Measurements from ENCODE around the gene HS2ST1.

DNA sequence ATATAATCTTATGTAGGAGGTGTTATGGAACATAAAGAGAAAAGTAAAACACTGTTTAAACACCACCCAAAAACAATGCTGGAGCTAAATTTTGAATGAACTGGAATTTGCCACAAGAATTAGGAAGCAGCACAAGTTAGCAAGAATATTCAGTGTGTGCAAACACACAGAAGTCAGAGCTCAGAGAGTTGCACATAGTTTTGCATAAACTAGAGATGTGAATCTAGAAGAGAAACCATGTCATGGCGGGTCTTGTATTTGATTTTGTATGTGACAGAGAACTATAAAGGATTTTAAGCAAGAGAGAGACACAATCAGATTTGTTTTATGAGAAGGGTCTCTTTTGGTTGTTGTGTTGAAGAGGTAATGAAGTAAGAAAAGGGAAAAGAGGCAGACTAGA is 38.7 kb upstream of the HS2ST1 start:
- TF ChIP-seq, protein P1, sequence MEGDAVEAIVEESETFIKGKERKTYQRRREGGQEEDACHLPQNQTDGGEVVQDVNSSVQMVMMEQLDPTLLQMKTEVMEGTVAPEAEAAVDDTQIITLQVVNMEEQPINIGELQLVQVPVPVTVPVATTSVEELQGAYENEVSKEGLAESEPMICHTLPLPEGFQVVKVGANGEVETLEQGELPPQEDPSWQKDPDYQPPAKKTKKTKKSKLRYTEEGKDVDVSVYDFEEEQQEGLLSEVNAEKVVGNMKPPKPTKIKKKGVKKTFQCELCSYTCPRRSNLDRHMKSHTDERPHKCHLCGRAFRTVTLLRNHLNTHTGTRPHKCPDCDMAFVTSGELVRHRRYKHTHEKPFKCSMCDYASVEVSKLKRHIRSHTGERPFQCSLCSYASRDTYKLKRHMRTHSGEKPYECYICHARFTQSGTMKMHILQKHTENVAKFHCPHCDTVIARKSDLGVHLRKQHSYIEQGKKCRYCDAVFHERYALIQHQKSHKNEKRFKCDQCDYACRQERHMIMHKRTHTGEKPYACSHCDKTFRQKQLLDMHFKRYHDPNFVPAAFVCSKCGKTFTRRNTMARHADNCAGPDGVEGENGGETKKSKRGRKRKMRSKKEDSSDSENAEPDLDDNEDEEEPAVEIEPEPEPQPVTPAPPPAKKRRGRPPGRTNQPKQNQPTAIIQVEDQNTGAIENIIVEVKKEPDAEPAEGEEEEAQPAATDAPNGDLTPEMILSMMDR (IDR thresholded peaks at IDR 0.05; ENCODE audit: low read depth, low read length), result no peak
- TF ChIP-seq POLR2A (IDR thresholded peaks at IDR 0.05; ENCODE audit: extremely low read depth, insufficient read length), result no peak

Measured in NB4 (cell line).